Endothelial cell of umbilical vein (primary cell): ENCODE measurements around the gene ACADVL. TPM values are rescaled to one million over a fixed set of nuclear protein-coding genes. Genes with fewer than 3 reads are reported as not detected.

Experiments used
- BruUV-seq: library from RNA; stranded (reverse); fragments of 400-500 nt; replicated peaks from 2 replicates; lab custom pipeline; 2021; lab: Mats Ljungman, UMichigan
- CTCF ChIA-PET: fragments of 300-600, 350-600 bp; sonication (Branson Sonifier 250); formaldehyde crosslinking; loops from one replicate; lab custom pipeline; 2021; ENCODE audit warnings: antibody characterized with exemption, inconsistent platforms; lab: Charles Lee
- POLR2A ChIA-PET: fragments of 300-600, 350-600 bp; sonication (Branson Sonifier 250); formaldehyde crosslinking; loops from one replicate; lab custom pipeline; 2021; ENCODE audit warnings: antibody characterized with exemption, inconsistent platforms; lab: Charles Lee
- DNase-seq: peaks from one replicate; pipeline ENCODE4 v3.0.0-alpha.2; 2011; ENCODE audit warnings: low read depth, low spot score
- FAIRE-seq: peaks from 2 replicates; lab custom pipeline; 2011; peaks lifted over from hg19 to GRCh38; lab: Jason Lieb, UNC
- H2AFZ ChIP-seq: 2 replicates; pipeline ENCODE4 v1.6.0; 2012; ENCODE audit warnings: low read depth, low read length, control low read depth, inconsistent platforms
- H3K27ac ChIP-seq: 2 replicates; pipeline ENCODE4 v1.5.1; 2011; ENCODE audit warnings: low read depth, mild to moderate bottlenecking, control low read depth, low read length, moderate library complexity; ENCODE audit not compliant: insufficient read depth
- H3K27me3 ChIP-seq, 2 experiments: 2 replicates each; pipeline versions ENCODE4 v1.6.0 to v1.6.1; 2011; ENCODE audit warnings: low read length in 2 of 2, mixed read lengths in 1 of 2; ENCODE audit not compliant: control insufficient read depth in 2 of 2, insufficient read depth in 2 of 2
- H3K36me3 ChIP-seq, 2 experiments: 2 replicates in 1 of 2; 3 replicates in 1 of 2; pipeline ENCODE4 v1.5.1; 2011; ENCODE audit warnings: low read length in 2 of 2, mild to moderate bottlenecking in 1 of 2, moderate library complexity in 1 of 2; ENCODE audit not compliant: control insufficient read depth in 2 of 2, insufficient read depth in 2 of 2; ENCODE audit errors: extremely low read depth in 1 of 2
- H3K4me1 ChIP-seq: 3 replicates; pipeline ENCODE4 v1.5.1; 2011; ENCODE audit warnings: mild to moderate bottlenecking, low read length; ENCODE audit not compliant: control insufficient read depth, insufficient read depth; ENCODE audit errors: extremely low read depth
- H3K4me2 ChIP-seq: 2 replicates; pipeline ENCODE4 v1.6.1; 2011; ENCODE audit warnings: low read length, control low read depth, mixed read lengths; ENCODE audit not compliant: insufficient read depth
- H3K4me3 ChIP-seq, 3 experiments: fragments of 200-600 bp in 1 of 3; sonication (generic), shearing (Covaris generic) in 1 of 3; replicated peaks in 1 of 3; 2 replicates each; pipeline ENCODE4 v1.5.1; 2011 to 2016; ENCODE audit warnings: control low read depth in 3 of 3, low read length in 3 of 3, mild to moderate bottlenecking in 2 of 3, inconsistent platforms in 1 of 3, low read depth in 1 of 3, moderate library complexity in 1 of 3; ENCODE audit not compliant: insufficient read depth in 1 of 3
- H3K79me2 ChIP-seq: 2 replicates; pipeline ENCODE4 v1.6.0; 2012; ENCODE audit warnings: low read length, inconsistent platforms; ENCODE audit not compliant: control insufficient read depth, insufficient read depth
- H3K9ac ChIP-seq: replicated peaks from 2 replicates; pipeline ENCODE3; 2011; ENCODE audit warnings: low read length, control low read depth; ENCODE audit not compliant: insufficient read depth; ENCODE audit errors: extremely low read depth
- H3K9me1 ChIP-seq: replicated peaks from 3 replicates; pipeline ENCODE4 v1.6.0; 2011; ENCODE audit warnings: mild to moderate bottlenecking, low read length; ENCODE audit not compliant: control insufficient read depth, insufficient read depth; ENCODE audit errors: extremely low read depth
- H3K9me3 ChIP-seq: replicated peaks from 2 replicates; pipeline ENCODE4 v1.5.1; 2012; ENCODE audit warnings: low read length, inconsistent platforms; ENCODE audit not compliant: control insufficient read depth, insufficient read depth
- H4K20me1 ChIP-seq: replicated peaks from 2 replicates; pipeline ENCODE3; 2011; ENCODE audit warnings: mild to moderate bottlenecking, low read length; ENCODE audit not compliant: control insufficient read depth, insufficient read depth; ENCODE audit errors: extremely low read depth
- CTCF ChIP-seq, 2 donors: IDR thresholded peaks; 1 replicate in 1 of 2; 2 replicates in 1 of 2; pipeline ENCODE4 v1.5.1; 2011; ENCODE audit warnings: low read length in 2 of 2, mild to moderate bottlenecking in 2 of 2, moderate library complexity in 2 of 2, control low read depth in 1 of 2, inconsistent platforms in 1 of 2, low read depth in 1 of 2; ENCODE audit not compliant: insufficient read depth in 1 of 2; ENCODE audit errors: extremely low read depth in 1 of 2
- EZH2 ChIP-seq: IDR thresholded peaks from 2 replicates; pipeline ENCODE4 v1.6.1; 2012; ENCODE audit warnings: borderline replicate concordance, low read depth, mild to moderate bottlenecking, moderate library complexity, low read length, inconsistent platforms; ENCODE audit not compliant: severe bottlenecking
- FOS ChIP-seq: IDR thresholded peaks from 2 replicates; pipeline ENCODE4 v1.6.1; 2011; ENCODE audit warnings: mild to moderate bottlenecking, low read length, moderate library complexity, borderline replicate concordance; ENCODE audit not compliant: insufficient read depth
- GATA2 ChIP-seq: IDR thresholded peaks from 2 replicates; pipeline ENCODE4 v1.7.0; 2011; ENCODE audit warnings: low read depth, mild to moderate bottlenecking, moderate library complexity, mixed read lengths, low read length; ENCODE audit not compliant: insufficient read length, insufficient read depth
- POLR2A ChIP-seq: IDR thresholded peaks from 2 replicates; pipeline ENCODE4 v1.6.1; 2012; ENCODE audit warnings: low read depth, mild to moderate bottlenecking, control low read depth, low read length
- POLR2AphosphoS5 ChIP-seq: IDR thresholded peaks from 2 replicates; pipeline ENCODE4 v1.6.1; 2012; ENCODE audit warnings: low read depth, mild to moderate bottlenecking, control low read depth, low read length, moderate library complexity; ENCODE audit not compliant: insufficient read depth
- dilution Hi-C: fragments of 300-500 bp; cut with MboI; formaldehyde crosslinking; loops from one replicate; pipeline ENCODE4 v1.15.0; 2019; ENCODE audit warnings: low sequenced_read_pairs; ENCODE audit not compliant: extremely low pct_ligation_motif_present
- intact Hi-C: fragments of 100-400 bp; cut with micrococcal nuclease; formaldehyde crosslinking; loops from one replicate; pipeline ENCODE4 v1.10.0; 2022
- polyA plus RNA-seq, 4 experiments: library from polyadenylated mRNA; depleted of rRNA in 3 of 4; stranded (reverse) in 3 of 4; unstranded in 1 of 4; fragments of >200 nt; gene quantifications; 2 replicates each; pipeline versions ENCODE4 v1.2.1 to v1.2.3, GENCODE V29; 2011 to 2012; ENCODE audit warnings: missing spikeins in 1 of 4
- total RNA-seq: library from RNA; stranded (reverse); gene quantifications from 2 replicates; pipeline ENCODE4 v1.2.3, GENCODE V29; 2021
- TF ChIP-seq, protein P1 (sequence below): IDR thresholded peaks from 2 replicates; pipeline ENCODE4 v1.6.1; 2011; ENCODE audit not compliant: insufficient read depth, insufficient read length

The ACADVL gene
- total and polyA plus RNA-seq, 2 donors (not counting 3 experiments of a cell fraction or from before 2014, with no cell fraction given), result 308 to 376 TPM

- dilution Hi-C loops (no loop called here), intact Hi-C loops (loop anchor here (1.0 kb wide), 1 partner anchor 9 kb away; no protein-coding TSS in a partner anchor)
- no peaks in the 10 kb centered on the region for H4K20me1 ChIP-seq
- no peak for TF ChIP-seq EZH2
- TF ChIP-seq FOS, result no peak
- TF ChIP-seq GATA2, result no peak
- TF ChIP-seq CTCF (IDR thresholded peaks at IDR 0.05; ENCODE audit: extremely low read depth in 1 of 2, insufficient read depth in 1 of 2, low read depth in 1 of 2, low read length in 2 of 2), result no peak
- TF ChIP-seq, protein P1, sequence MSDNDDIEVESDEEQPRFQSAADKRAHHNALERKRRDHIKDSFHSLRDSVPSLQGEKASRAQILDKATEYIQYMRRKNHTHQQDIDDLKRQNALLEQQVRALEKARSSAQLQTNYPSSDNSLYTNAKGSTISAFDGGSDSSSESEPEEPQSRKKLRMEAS, result no peak
- TF ChIP-seq POLR2AphosphoS5, result no peak
- no peak for TF ChIP-seq POLR2A
- H3K9me1 ChIP-seq, result no peaks in the 10 kb centered on the region
- H3K4me1 ChIP-seq, result peaks cover 6% of the 10 kb centered on the region
- FAIRE-seq, result peak; percentile 95
- H3K27ac ChIP-seq, result peak overlapping the region; percentile 54
- H3K79me2 ChIP-seq, result no peaks in the 10 kb centered on the region
- ChIA-PET CTCF (no interaction called here), POLR2A (no interaction called here)
- DNase-seq, result peak; percentile 71
- H3K4me2 ChIP-seq, result peak overlapping the region; percentile 51
- H2AFZ ChIP-seq, result peak overlapping the region; percentile 61
- H3K4me3 ChIP-seq, result peak overlapping the region; percentile 9 to 47 (median 22)
- no peaks in the 10 kb centered on the region for H3K9me3 ChIP-seq
- no TSS peak for BruUV-seq
- H3K9ac ChIP-seq, result peak overlapping the region; percentile 54
- H3K27me3 ChIP-seq, result no peaks in the 10 kb centered on the region
- peaks cover 3 to 18% of the 10 kb centered on the region in 2 experiments for H3K36me3 ChIP-seq
These were observed 14.8 kb upstream of the ACADVL start for GRCh38 chr17:7204828-7205461.
